HEK293 (cell line): ENCODE data around the gene APOBEC2.

ENCODE experiments used
- CTCF ChIA-PET: fragments of 350-600 bp; formaldehyde crosslinking; extraction: SDS; loops from one replicate; lab custom pipeline; 2021; ENCODE audit warnings: antibody characterized with exemption; lab: Yijun Ruan, JAX
- POLR2A ChIA-PET: fragments of 300-600 bp; formaldehyde crosslinking; extraction: SDS; loops from one replicate; lab custom pipeline; 2020; ENCODE audit warnings: antibody characterized with exemption, inconsistent platforms; lab: Yijun Ruan, JAX
- H3K27ac ChIP-seq: fragments of 200-500 bp; sonication (Bioruptor generic); 2 replicates; pipeline ENCODE4 v1.5.1; 2014; ENCODE audit warnings: low read depth, low read length, control low read depth, inconsistent platforms; ENCODE audit errors: extremely low read depth
- H3K36me3 ChIP-seq, 2 experiments: fragments of 200-500 bp in 1 of 2; sonication (Bioruptor generic) in 1 of 2; 1 replicate in 1 of 2; 2 replicates in 1 of 2; pipeline ENCODE4 v1.5.1; 2014 to 2017; ENCODE audit warnings: inconsistent platforms in 2 of 2, low read length in 2 of 2; ENCODE audit not compliant: control insufficient read depth in 2 of 2, insufficient read depth in 1 of 2
- H3K4me1 ChIP-seq: fragments of 200-500 bp; sonication (Bioruptor generic); 2 replicates; pipeline ENCODE4 v1.5.1; 2014; ENCODE audit warnings: mild to moderate bottlenecking, low read length, inconsistent platforms; ENCODE audit not compliant: control insufficient read depth, insufficient read depth
- H3K4me3 ChIP-seq: 2 replicates; pipeline ENCODE4 v1.5.1; 2011; ENCODE audit warnings: low read depth, mild to moderate bottlenecking, control low read depth, low read length, moderate library complexity
- H3K9me3 ChIP-seq: fragments of 200-500 bp; sonication (Bioruptor generic); 2 replicates; pipeline ENCODE4 v1.5.1; 2014; ENCODE audit warnings: low read depth, low read length, inconsistent platforms; ENCODE audit not compliant: control insufficient read depth, insufficient read depth
- ZBTB44 ChIP-seq: fragments of 450-650 bp; IDR thresholded peaks from 2 replicates; pipeline ENCODE4 v1.5.1; 2018; ENCODE audit warnings: missing biosample characterization, mild to moderate bottlenecking, missing genetic modification characterization
- ZBTB6 ChIP-seq: fragments of 450-650 bp; formaldehyde crosslinking; IDR thresholded peaks from 2 replicates; pipeline ENCODE4 v1.5.1; 2017; ENCODE audit warnings: missing biosample characterization, missing genetic modification characterization
- ZNF121 ChIP-seq: fragments of 450-650 bp; formaldehyde crosslinking; IDR thresholded peaks from 2 replicates; pipeline ENCODE4 v1.5.1; 2016; ENCODE audit warnings: missing biosample characterization, missing genetic modification characterization
- ZNF174 ChIP-seq: fragments of 450-650 bp; formaldehyde crosslinking; IDR thresholded peaks from 2 replicates; pipeline ENCODE4 v1.5.0; 2017; ENCODE audit warnings: missing biosample characterization, mild to moderate bottlenecking, missing genetic modification characterization
- ZNF202 ChIP-seq: fragments of 450-650 bp; formaldehyde crosslinking; IDR thresholded peaks from 2 replicates; pipeline ENCODE4 v1.5.1; 2016; ENCODE audit warnings: missing biosample characterization, missing genetic modification characterization, borderline replicate concordance
- ZNF350 ChIP-seq: fragments of 450-650 bp; formaldehyde crosslinking; IDR thresholded peaks from 2 replicates; pipeline ENCODE4 v1.5.0; 2017; ENCODE audit warnings: missing biosample characterization, mild to moderate bottlenecking, missing genetic modification characterization
- ZNF398 ChIP-seq: fragments of 450-650 bp; formaldehyde crosslinking; IDR thresholded peaks from 2 replicates; pipeline ENCODE4 v1.5.1; 2017; ENCODE audit warnings: missing biosample characterization, missing genetic modification characterization
- ZNF544 ChIP-seq: fragments of 450-650 bp; formaldehyde crosslinking; IDR thresholded peaks from 2 replicates; pipeline ENCODE4 v1.5.0; 2017; ENCODE audit warnings: missing biosample characterization, missing genetic modification characterization
- ZNF624 ChIP-seq: fragments of 450-650 bp; formaldehyde crosslinking; IDR thresholded peaks from 2 replicates; pipeline ENCODE4 v1.5.1; 2017; ENCODE audit warnings: missing biosample characterization, missing genetic modification characterization
- ZNF645 ChIP-seq: fragments of 450-650 bp; formaldehyde crosslinking; IDR thresholded peaks from 2 replicates; pipeline ENCODE4; 2016; ENCODE audit warnings: missing biosample characterization, missing genetic modification characterization
- ZNF701 ChIP-seq: fragments of 450-650 bp; formaldehyde crosslinking; IDR thresholded peaks from 2 replicates; pipeline ENCODE4 v1.5.1; 2016; ENCODE audit warnings: missing biosample characterization, missing genetic modification characterization
- ZNF707 ChIP-seq: fragments of 450-650 bp; formaldehyde crosslinking; IDR thresholded peaks from 2 replicates; pipeline ENCODE4 v1.5.1; 2016; ENCODE audit warnings: missing biosample characterization, missing genetic modification characterization
- ZSCAN18 ChIP-seq: fragments of 450-650 bp; formaldehyde crosslinking; IDR thresholded peaks from 2 replicates; pipeline ENCODE4 v1.5.1; 2016; ENCODE audit warnings: missing biosample characterization, missing genetic modification characterization
- ZXDB ChIP-seq: fragments of 450-650 bp; formaldehyde crosslinking; IDR thresholded peaks from 2 replicates; pipeline ENCODE4 v1.5.1; 2016; ENCODE audit warnings: missing biosample characterization, missing genetic modification characterization
- TF ChIP-seq, protein P1 (sequence below): fragments of 450-650 bp; formaldehyde crosslinking; IDR thresholded peaks from 2 replicates; pipeline ENCODE4 v1.5.1; 2016; ENCODE audit warnings: missing biosample characterization, missing genetic modification characterization
- TF ChIP-seq, protein P2 (sequence below): fragments of 450-650 bp; formaldehyde crosslinking; IDR thresholded peaks from 2 replicates; pipeline ENCODE4 v1.5.1; 2016; ENCODE audit warnings: missing biosample characterization, missing genetic modification characterization, borderline replicate concordance

APOBEC2 gene

GRCh38 chr6:41049955-41050354 is 3.0 kb upstream of the APOBEC2 start:
- Histone ChIP-seq H3K27ac (no peak overlapping the region), H3K4me1 (no peaks in the 10 kb centered on the region), H3K4me3 (no peak overlapping the region), H3K36me3 (no peaks in the 10 kb centered on the region), H3K9me3 (no peaks in the 10 kb centered on the region)
- CTCF ChIA-PET, result interaction anchor here (2.9 to 10.6 kb wide), 2 partner anchors 11 to 22 kb away, joined by 12 to 100 read pairs; partner anchors contain the start of genes TSPO2 and UNC5CL
- POLR2A ChIA-PET, result no interaction called here
- no peak for TF ChIP-seq ZNF121
- TF ChIP-seq ZNF707 (tag by site-specific recombination), result no peak
- TF ChIP-seq ZNF645 (tag by site-specific recombination), result no peak
- TF ChIP-seq ZBTB44 (tag by site-specific recombination), result no peak
- TF ChIP-seq ZNF624, result no peak
- no peak for TF ChIP-seq ZNF398
- no peak for TF ChIP-seq ZNF544 (tag by site-specific recombination)
- no peak for TF ChIP-seq ZNF202 (tag by site-specific recombination)
- TF ChIP-seq ZNF701 (tag by site-specific recombination), result no peak
- TF ChIP-seq ZSCAN18 (tag by site-specific recombination), result no peak
- no peak for TF ChIP-seq ZBTB6 (tag by site-specific recombination)
- no peak for TF ChIP-seq ZNF350 (tag by site-specific recombination)
- TF ChIP-seq, protein P1, sequence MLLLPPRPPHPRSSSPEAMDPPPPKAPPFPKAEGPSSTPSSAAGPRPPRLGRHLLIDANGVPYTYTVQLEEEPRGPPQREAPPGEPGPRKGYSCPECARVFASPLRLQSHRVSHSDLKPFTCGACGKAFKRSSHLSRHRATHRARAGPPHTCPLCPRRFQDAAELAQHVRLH (tag by site-specific recombination), result no peak
- TF ChIP-seq, protein P2, sequence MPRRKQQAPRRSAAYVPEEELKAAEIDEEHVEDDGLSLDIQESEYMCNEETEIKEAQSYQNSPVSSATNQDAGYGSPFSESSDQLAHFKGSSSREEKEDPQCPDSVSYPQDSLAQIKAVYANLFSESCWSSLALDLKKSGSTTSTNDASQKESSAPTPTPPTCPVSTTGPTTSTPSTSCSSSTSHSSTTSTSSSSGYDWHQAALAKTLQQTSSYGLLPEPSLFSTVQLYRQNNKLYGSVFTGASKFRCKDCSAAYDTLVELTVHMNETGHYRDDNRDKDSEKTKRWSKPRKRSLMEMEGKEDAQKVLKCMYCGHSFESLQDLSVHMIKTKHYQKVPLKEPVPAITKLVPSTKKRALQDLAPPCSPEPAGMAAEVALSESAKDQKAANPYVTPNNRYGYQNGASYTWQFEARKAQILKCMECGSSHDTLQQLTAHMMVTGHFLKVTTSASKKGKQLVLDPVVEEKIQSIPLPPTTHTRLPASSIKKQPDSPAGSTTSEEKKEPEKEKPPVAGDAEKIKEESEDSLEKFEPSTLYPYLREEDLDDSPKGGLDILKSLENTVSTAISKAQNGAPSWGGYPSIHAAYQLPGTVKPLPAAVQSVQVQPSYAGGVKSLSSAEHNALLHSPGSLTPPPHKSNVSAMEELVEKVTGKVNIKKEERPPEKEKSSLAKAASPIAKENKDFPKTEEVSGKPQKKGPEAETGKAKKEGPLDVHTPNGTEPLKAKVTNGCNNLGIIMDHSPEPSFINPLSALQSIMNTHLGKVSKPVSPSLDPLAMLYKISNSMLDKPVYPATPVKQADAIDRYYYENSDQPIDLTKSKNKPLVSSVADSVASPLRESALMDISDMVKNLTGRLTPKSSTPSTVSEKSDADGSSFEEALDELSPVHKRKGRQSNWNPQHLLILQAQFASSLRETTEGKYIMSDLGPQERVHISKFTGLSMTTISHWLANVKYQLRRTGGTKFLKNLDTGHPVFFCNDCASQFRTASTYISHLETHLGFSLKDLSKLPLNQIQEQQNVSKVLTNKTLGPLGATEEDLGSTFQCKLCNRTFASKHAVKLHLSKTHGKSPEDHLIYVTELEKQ (tag by site-specific recombination), result no peak
- no peak for TF ChIP-seq ZXDB (tag by site-specific recombination)
- no peak for TF ChIP-seq ZNF174 (tag by site-specific recombination)
